Transverse colon (tissue), 4 donors: Measurements from ENCODE around the gene APLP1. TPM values are rescaled to one million over a fixed set of nuclear protein-coding genes. Genes with fewer than 3 reads are reported as not detected.

Source experiments
- DNase-seq: peaks from one replicate; pipeline ENCODE4 v3.0.0-alpha.2; 2019
- H3K27ac ChIP-seq, 4 donors: fragments of 200-600 bp; sonication (generic); 2 replicates each; pipeline ENCODE4 v1.5.1; 2016 to 2018; ENCODE audit warnings: inconsistent platforms in 4 of 4
- H3K27me3 ChIP-seq: fragments of 200-600 bp; sonication (generic); 2 replicates; pipeline ENCODE4 v1.5.1; 2017; ENCODE audit warnings: inconsistent platforms
- H3K36me3 ChIP-seq, 4 donors: fragments of 200-600 bp; sonication (generic); 2 replicates each; pipeline ENCODE4 v1.5.1; 2017 to 2019; ENCODE audit warnings: inconsistent platforms in 4 of 4
- H3K4me1 ChIP-seq, 4 donors: fragments of 200-600 bp; sonication (generic); 2 replicates each; pipeline ENCODE4 v1.5.1; 2017 to 2020; ENCODE audit warnings: inconsistent platforms in 4 of 4
- H3K4me3 ChIP-seq, 4 donors: fragments of 200-600 bp; sonication (generic); 1 replicate in 1 of 4; 2 replicates in 3 of 4; pipeline versions ENCODE4 v1.5.1 to v1.6.1; 2017 to 2019; ENCODE audit warnings: inconsistent platforms in 4 of 4
- H3K9me3 ChIP-seq, 2 donors: fragments of 200-600 bp; sonication (generic); 2 replicates each; pipeline ENCODE4 v1.5.1; 2017 to 2019; ENCODE audit warnings: inconsistent platforms in 2 of 2
- CTCF ChIP-seq, 5 experiments: fragments of 200-600 bp in 3 of 5; fragments of 450-650 bp in 2 of 5; sonication (generic) in 3 of 5; IDR thresholded peaks; 1 replicate in 2 of 5; 2 replicates in 3 of 5; pipeline ENCODE4 v1.5.1; 2016 to 2017; ENCODE audit warnings: antibody characterized with exemption in 5 of 5, inconsistent platforms in 3 of 5, mild to moderate bottlenecking in 2 of 5, moderate library complexity in 1 of 5
- EP300 ChIP-seq: sonication (generic); formaldehyde crosslinking; IDR thresholded peaks from one replicate; pipeline ENCODE4 v1.6.1; 2017; ENCODE audit warnings: antibody characterized with exemption, low read depth
- POLR2A ChIP-seq: fragments of 450-650 bp; IDR thresholded peaks from one replicate; pipeline ENCODE4 v1.6.1; 2016; ENCODE audit warnings: antibody characterized with exemption, mild to moderate bottlenecking, moderate library complexity
- POLR2AphosphoS5 ChIP-seq, 3 donors: sonication (generic); formaldehyde crosslinking; IDR thresholded peaks; one replicate each; pipeline ENCODE4 v1.6.1; 2016; ENCODE audit warnings: antibody characterized with exemption in 3 of 3
- whole genome bisulfite sequencing, 2 donors: methylation state at CpG; one replicate each; pipeline ENCODE4 v1.1.5; 2018; ENCODE audit warnings: low coverage in 1 of 2; 5-methylcytosine and 5-hydroxymethylcytosine counted together
- in situ Hi-C, 4 donors: fragments of 200-750 bp; cut with MboI; loops; one replicate each; pipeline versions ENCODE4 v1.15.0 to v1.15.1; 2017; ENCODE audit warnings: low sequenced_read_pairs in 3 of 4, low pct_ligation_motif_present in 1 of 4, low pct_unique_long_range_greater_than_20kb in 1 of 4
- intact Hi-C: fragments of 100-400 bp; cut with DNase I; formaldehyde crosslinking; loops from one replicate; pipeline ENCODE4 v1.15.1; 2023; ENCODE audit warnings: low total_unique reads
- total RNA-seq, 4 donors: library from RNA; depleted of rRNA; stranded (reverse); fragments of >200 nt; gene quantifications; one replicate each; pipeline ENCODE4 v1.1.0, GENCODE V29; 2016

APLP1 gene
- total RNA-seq, 4 donors from 2014 or later, result 1.00 to 10.5 (median 4.5) TPM

GRCh38 chr19:35885225-35885738 lies 16.9 kb downstream of the APLP1 start:
- DNase-seq, result no peak
- in situ Hi-C loops (loop anchor here in 3 of 4 donors (10.0 kb wide), 1 partner anchor 50 kb away; the partner anchor contains the start of gene LRFN3 (in 3 of the 3)), intact Hi-C loops (no loop called here)
- H3K27ac ChIP-seq, result no peak overlapping the region
- H3K4me3 ChIP-seq, result no peak overlapping the region
- no peaks in the 10 kb centered on the region for H3K9me3 ChIP-seq
- TF ChIP-seq CTCF (IDR thresholded peaks at IDR 0.05), result no peak
- TF ChIP-seq POLR2A, result no peak
- no peak for TF ChIP-seq EP300
- no peak for TF ChIP-seq POLR2AphosphoS5 (IDR thresholded peaks at IDR 0.05)
- H3K4me1 ChIP-seq, result no peaks in the 10 kb centered on the region
- no peaks in the 10 kb centered on the region for H3K27me3 ChIP-seq
- peaks cover 0 to 26% (median 13%) of the 10 kb centered on the region in 4 donors for H3K36me3 ChIP-seq
- 80 to 91% methylated on average over 2 to 6 of the region's 6 CpGs for WGBS, 2 donors

GRCh38 chr19:35885904-35886303 lies 17.5 kb downstream of the APLP1 start:
- Histone ChIP-seq H3K27ac (no peak overlapping the region), H3K4me3 (no peak overlapping the region), H3K9me3 (no peaks in the 10 kb centered on the region), H3K4me1 (no peaks in the 10 kb centered on the region), H3K27me3 (no peaks in the 10 kb centered on the region), H3K36me3 (peaks cover 0 to 30% (median 14%) of the 10 kb centered on the region in 4 donors)
- WGBS, 2 donors, result 86 to 97% methylated on average over 6 to 8 of the region's 8 CpGs
- DNase-seq, result no peak
- intact Hi-C loops, result no loop called here
- in situ Hi-C loops, result loop anchor here in 3 of 4 donors (10.0 kb wide), 1 partner anchor 49 kb away; the partner anchor contains the start of gene LRFN3 (in 3 of the 3)
- TF ChIP-seq POLR2AphosphoS5 (IDR thresholded peaks at IDR 0.05), result no peak
- TF ChIP-seq EP300, result no peak
- TF ChIP-seq POLR2A, result no peak
- no peak for TF ChIP-seq CTCF (IDR thresholded peaks at IDR 0.05)

- Histone ChIP-seq H3K27ac (no peak overlapping the region), H3K4me3 (no peak overlapping the region), H3K4me1 (no peaks in the 10 kb centered on the region), H3K27me3 (no peaks in the 10 kb centered on the region), H3K9me3 (no peaks in the 10 kb centered on the region), H3K36me3 (peaks cover 0 to 30% (median 14%) of the 10 kb centered on the region in 4 donors)
- in situ Hi-C loops (loop anchor here in 3 of 4 donors (10.0 kb wide), 1 partner anchor 48 kb away; the partner anchor contains the start of gene LRFN3 (in 3 of the 3)), intact Hi-C loops (no loop called here)
- WGBS, 2 donors, result 92% methylated on average over 5 of the region's 5 CpGs; no CpG with 5 or more reads in 1 of the 2 donors
- no peak for DNase-seq
- TF ChIP-seq CTCF (IDR thresholded peaks at IDR 0.05), result no peak
- no peak for TF ChIP-seq EP300
- no peak for TF ChIP-seq POLR2A
- no peak for TF ChIP-seq POLR2AphosphoS5 (IDR thresholded peaks at IDR 0.05)
Measured at GRCh38 chr19:35887197-35887596, 18.8 kb downstream of the APLP1 start.

GRCh38 chr19:35888398-35888797 lies 20.0 kb downstream of the APLP1 start:
- intact Hi-C loops, result no loop called here
- WGBS, 2 donors, result 87 to 93% methylated on average over 8 to 9 of the region's 9 CpGs

More at GRCh38 chr19:35888398-35888797, 20.0 kb downstream of the APLP1 start:
- Histone ChIP-seq H3K36me3 (peaks cover 0 to 30% (median 14%) of the 10 kb centered on the region in 4 donors), H3K4me1 (no peaks in the 10 kb centered on the region), H3K27ac (no peak overlapping the region), H3K4me3 (no peak overlapping the region), H3K27me3 (no peaks in the 10 kb centered on the region), H3K9me3 (no peaks in the 10 kb centered on the region)
- no peak for TF ChIP-seq POLR2AphosphoS5 (IDR thresholded peaks at IDR 0.05)
- TF ChIP-seq EP300, result no peak
- TF ChIP-seq CTCF (IDR thresholded peaks at IDR 0.05), result no peak
- no peak for TF ChIP-seq POLR2A
- in situ Hi-C loops, result loop anchor here in 3 of 4 donors (10.0 kb wide), 1 partner anchor 46 kb away; the partner anchor contains the start of gene LRFN3 (in 3 of the 3)
- no peak for DNase-seq
